K562 (cell line): ENCODE measurements around the gene HPSE2.

Experiments used
- CHD1 ChIP-seq: fragments of 200-600 bp; sonication (generic); IDR thresholded peaks from one replicate; pipeline ENCODE4 v1.6.1; 2012; ENCODE audit warnings: mild to moderate bottlenecking, moderate library complexity, low read length, inconsistent platforms
- CREB5 ChIP-seq: fragments of 250-450 bp; sonication (Bioruptor Pico); IDR thresholded peaks from 2 replicates; pipeline ENCODE4 v1.5.0; 2020; ENCODE audit warnings: mild to moderate bottlenecking
- CTCF ChIP-seq, 3 experiments: IDR thresholded peaks in 2 of 3; conservative IDR thresholded peaks in 1 of 3; 2 replicates each; pipeline ENCODE4 v1.5.1; 2011 to 2012; ENCODE audit warnings: low read length in 3 of 3, mild to moderate bottlenecking in 3 of 3, control low read depth in 2 of 3, improper control_type of control experiment in 1 of 3, inconsistent platforms in 1 of 3, low read depth in 1 of 3, mixed read lengths in 1 of 3, moderate library complexity in 1 of 3; ENCODE audit not compliant: insufficient read depth in 2 of 3
- KDM5B ChIP-seq: fragments of 200-600 bp; sonication (generic); IDR thresholded peaks from 2 replicates; pipeline ENCODE4 v1.6.1; 2012; ENCODE audit warnings: low read depth, mild to moderate bottlenecking, moderate library complexity, low read length, control low read depth, inconsistent platforms; ENCODE audit not compliant: insufficient replicate concordance
- NBN ChIP-seq: fragments of 450-650 bp; IDR thresholded peaks from 2 replicates; pipeline ENCODE4 v1.6.1; 2016; ENCODE audit warnings: low read depth, mild to moderate bottlenecking
- POU5F1 ChIP-seq: fragments of 150-350 bp; IDR thresholded peaks from 2 replicates; pipeline ENCODE4 v1.6.1; 2014; ENCODE audit warnings: borderline replicate concordance, low read length, low read depth, mild to moderate bottlenecking; ENCODE audit not compliant: partially characterized antibody
- RBM34 ChIP-seq: fragments of 200-400 bp; formaldehyde crosslinking; IDR thresholded peaks from 2 replicates; pipeline ENCODE4 v1.6.1; 2018; ENCODE audit warnings: low read length, borderline replicate concordance; ENCODE audit not compliant: insufficient read depth
- TAF1 ChIP-seq: IDR thresholded peaks from 2 replicates; pipeline ENCODE4 v1.6.1; 2011; ENCODE audit warnings: mild to moderate bottlenecking, low read length, moderate library complexity; ENCODE audit not compliant: insufficient read depth, control insufficient read depth, severe bottlenecking; ENCODE audit errors: extremely low read depth
- U2AF1 ChIP-seq: fragments of 200-400 bp; formaldehyde crosslinking; optimal IDR thresholded peaks from 2 replicates; pipeline ENCODE3; 2017; ENCODE audit warnings: mild to moderate bottlenecking, low read depth, low read length, moderate library complexity

- TF ChIP-seq CTCF (IDR thresholded peaks at IDR 0.05 in 2 of 3, conservative IDR thresholded peaks at IDR 0.05 in 1 of 3; ENCODE audit: insufficient read depth in 2 of 3, low read depth in 1 of 3, low read length in 3 of 3), result no peak
- TF ChIP-seq POU5F1, result no peak
- no peak for TF ChIP-seq CREB5 (CRISPR knock-in tag)
- TF ChIP-seq TAF1, result no peak
- TF ChIP-seq KDM5B, result no peak
- TF ChIP-seq U2AF1, result no peak
- no peak for TF ChIP-seq CHD1
- TF ChIP-seq NBN, result no peak
- no peak for TF ChIP-seq RBM34
These were observed 648.4 kb downstream of the HPSE2 start for GRCh38 chr10:98587156-98587837.
